Measurements from ENCODE around the gene RBM5.
A peak's percentile ranks its signal among the peaks of the same experiment; 100 is the strongest.

The RBM5 gene

GRCh38 chr3:50139308-50139707 lies 50.6 kb downstream of the RBM5 start:
- no peak for DNase-seq

- DNase-seq, result no peak
These were observed 51.2 kb downstream of the RBM5 start for GRCh38 chr3:50139718-50140423.

- DNase-seq, result no peak
These were observed 52.3 kb downstream of the RBM5 start for GRCh38 chr3:50140990-50141389.

- no peak for DNase-seq
These were observed 57.7 kb downstream of the RBM5 start for GRCh38 chr3:50146316-50146901.

GRCh38 chr3:50147016-50147415 lies 58.3 kb downstream of the RBM5 start:
- no peak for DNase-seq

- no peak for DNase-seq
These were observed 58.7 kb downstream of the RBM5 start for GRCh38 chr3:50147447-50147846.

GRCh38 chr3:50147861-50148260 lies 59.1 kb downstream of the RBM5 start:
- DNase-seq, result no peak

GRCh38 chr3:50150404-50150750 lies 61.7 kb downstream of the RBM5 start:
- no peak for DNase-seq

GRCh38 chr3:50150863-50151686 lies 62.4 kb downstream of the RBM5 start:
- no peak for DNase-seq

- no peak for DNase-seq
These were observed 63.0 kb downstream of the RBM5 start for GRCh38 chr3:50151728-50152127.

GRCh38 chr3:50153782-50154475 lies 65.2 kb downstream of the RBM5 start:
- no peak for DNase-seq

- DNase-seq, result no peak
These were observed 65.7 kb downstream of the RBM5 start for GRCh38 chr3:50154476-50154839.

- peak; percentile 64 to 72 for DNase-seq
These were observed 66.2 kb downstream of the RBM5 start, which contains the start of gene SEMA3F for GRCh38 chr3:50154840-50155490. SEMA3F (plus strand) TSS chr3:50155324; CDS start chr3:50159623, 4,299 bp downstream.

- no peak for DNase-seq
These were observed 66.8 kb downstream of the RBM5 start for GRCh38 chr3:50155491-50155878.

GRCh38 chr3:50155891-50156290 lies 67.2 kb downstream of the RBM5 start:
- no peak for DNase-seq

GRCh38 chr3:50156549-50157493 lies 68.1 kb downstream of the RBM5 start:
- no peak for DNase-seq

- no peak for DNase-seq
These were observed 69.3 kb downstream of the RBM5 start for GRCh38 chr3:50157827-50158529.

- no peak for DNase-seq
These were observed 69.9 kb downstream of the RBM5 start for GRCh38 chr3:50158530-50159146.

- DNase-seq, result no peak
These were observed 71.9 kb downstream of the RBM5 start for GRCh38 chr3:50160561-50160983.

- no peak for DNase-seq
These were observed 72.6 kb downstream of the RBM5 start for GRCh38 chr3:50161320-50161719.
